Upper lobe of left lung (tissue), 6 donors: ENCODE data around the gene SPSB1. TPM values are rescaled to one million over a fixed set of nuclear protein-coding genes. Genes with fewer than 3 reads are reported as not detected.

Source experiments
- ATAC-seq, 2 donors: fragments of 200-7000 bp; cut with Tn5 transposase; one replicate each; pipeline ENCODE4 v1.9.1; 2022; ENCODE audit warnings: mild to moderate bottlenecking in 2 of 2, moderate library complexity in 2 of 2; ENCODE audit not compliant: low FRiP score in 2 of 2
- DNase-seq, 2 donors: peaks; one replicate each; pipeline ENCODE4 v3.0.0-alpha.2; 2019 to 2020
- H3K27ac ChIP-seq, 4 donors: fragments of 200-600 bp; sonication (generic); one replicate each; pipeline ENCODE4 v1.5.1; 2016 to 2019
- H3K27me3 ChIP-seq, 4 donors: fragments of 200-600 bp; sonication (generic); one replicate each; pipeline ENCODE4 v1.5.1; 2017 to 2019
- H3K36me3 ChIP-seq, 4 donors: fragments of 200-600 bp; sonication (generic); one replicate each; pipeline ENCODE4 v1.5.1; 2016 to 2019
- H3K4me1 ChIP-seq, 4 donors: fragments of 200-600 bp; sonication (generic); one replicate each; pipeline ENCODE4 v1.5.1; 2018 to 2019
- H3K4me3 ChIP-seq, 4 donors: fragments of 200-600 bp; sonication (generic); one replicate each; pipeline ENCODE4 v1.5.1; 2017 to 2019; ENCODE audit warnings: mild to moderate bottlenecking in 2 of 4, moderate library complexity in 1 of 4
- H3K9me3 ChIP-seq, 4 donors: fragments of 200-600 bp; sonication (generic); one replicate each; pipeline ENCODE4 v1.5.1; 2018 to 2019
- EP300 ChIP-seq, 4 donors: sonication (generic); formaldehyde crosslinking; IDR thresholded peaks; one replicate each; pipeline ENCODE4 v1.5.1; 2017; ENCODE audit warnings: antibody characterized with exemption in 4 of 4, control low read depth in 2 of 4
- POLR2A ChIP-seq, 4 donors: fragments of 450-650 bp; IDR thresholded peaks; one replicate each; pipeline ENCODE4 v1.5.1; 2016 to 2017; ENCODE audit warnings: antibody characterized with exemption in 4 of 4, mild to moderate bottlenecking in 2 of 4
- POLR2AphosphoS5 ChIP-seq, 2 donors: sonication (generic); formaldehyde crosslinking; IDR thresholded peaks; one replicate each; pipeline ENCODE4 v1.5.1; 2017; ENCODE audit warnings: antibody characterized with exemption in 2 of 2
- WGBS, 2 donors: methylation state at CpG; one replicate each; pipeline ENCODE4 v1.1.5; 2017 to 2018; 5-methylcytosine and 5-hydroxymethylcytosine counted together
- total RNA-seq, 6 donors: library from RNA; depleted of rRNA in 4 of 6; stranded (reverse); fragments of >200 nt in 4 of 6; gene quantifications; one replicate each; pipeline versions ENCODE4 v1.1.0 to v1.2.1, GENCODE V29; 2016 to 2021
- TF ChIP-seq, protein P1 (sequence below), 6 experiments: fragments of 450-650 bp in 4 of 6; fragments of 200-600 bp in 2 of 6; sonication (generic) in 2 of 6; IDR thresholded peaks; one replicate each; pipeline ENCODE4 v1.5.1; 2016 to 2019; ENCODE audit warnings: antibody characterized with exemption in 6 of 6
- donor health status: DM: no; HTN: no; CAD: no; lungs with moderate emphysema.
- donor health status: DM: no; HTN: yes; CAD: no; lungs with severe emphysema.

Gene SPSB1
- 10 to 100 TPM; 21.0 to 49.1 (median 30.3) TPM for total RNA-seq

- Histone ChIP-seq H3K27me3 (no peaks in the 10 kb centered on the region), H3K27ac (peak within 1 kb of the TSS; percentile 89 to 96 (median 90)), H3K36me3 (no peaks in the 10 kb centered on the region), H3K4me3 (peak within 1 kb of the TSS; percentile 55 to 95 (median 90)), H3K9me3 (peaks cover 7 to 13% (median 13%) of the 10 kb centered on the region in 4 donors), H3K4me1 (peaks cover 33 to 61% (median 44%) of the 10 kb centered on the region in 4 donors)
- TF ChIP-seq POLR2A (IDR thresholded peaks at IDR 0.05) (peak in 3 of 4 donors; percentile 72 to 86 (median 82)), POLR2AphosphoS5 (IDR thresholded peaks at IDR 0.05) (peak; percentile 36 to 75), EP300 (IDR thresholded peaks at IDR 0.05) (no peak)
- TF ChIP-seq, protein P1, sequence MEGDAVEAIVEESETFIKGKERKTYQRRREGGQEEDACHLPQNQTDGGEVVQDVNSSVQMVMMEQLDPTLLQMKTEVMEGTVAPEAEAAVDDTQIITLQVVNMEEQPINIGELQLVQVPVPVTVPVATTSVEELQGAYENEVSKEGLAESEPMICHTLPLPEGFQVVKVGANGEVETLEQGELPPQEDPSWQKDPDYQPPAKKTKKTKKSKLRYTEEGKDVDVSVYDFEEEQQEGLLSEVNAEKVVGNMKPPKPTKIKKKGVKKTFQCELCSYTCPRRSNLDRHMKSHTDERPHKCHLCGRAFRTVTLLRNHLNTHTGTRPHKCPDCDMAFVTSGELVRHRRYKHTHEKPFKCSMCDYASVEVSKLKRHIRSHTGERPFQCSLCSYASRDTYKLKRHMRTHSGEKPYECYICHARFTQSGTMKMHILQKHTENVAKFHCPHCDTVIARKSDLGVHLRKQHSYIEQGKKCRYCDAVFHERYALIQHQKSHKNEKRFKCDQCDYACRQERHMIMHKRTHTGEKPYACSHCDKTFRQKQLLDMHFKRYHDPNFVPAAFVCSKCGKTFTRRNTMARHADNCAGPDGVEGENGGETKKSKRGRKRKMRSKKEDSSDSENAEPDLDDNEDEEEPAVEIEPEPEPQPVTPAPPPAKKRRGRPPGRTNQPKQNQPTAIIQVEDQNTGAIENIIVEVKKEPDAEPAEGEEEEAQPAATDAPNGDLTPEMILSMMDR (IDR thresholded peaks at IDR 0.05), result peak in 2 of 6 experiments; percentile 11 to 22
- 0 to 6% methylated on average over 16 to 44 of the region's 119 CpGs for WGBS, 2 donors
- ATAC-seq, result peak; percentile 75 to 77
- peak; percentile 73 to 94 for DNase-seq
Observed at GRCh38 chr1:9292361-9293240, at the start of gene SPSB1. Gene SPSB1 (plus strand): TSS chr1:9292894. CDS start chr1:9355892, 62,998 bp downstream.

DNA sequence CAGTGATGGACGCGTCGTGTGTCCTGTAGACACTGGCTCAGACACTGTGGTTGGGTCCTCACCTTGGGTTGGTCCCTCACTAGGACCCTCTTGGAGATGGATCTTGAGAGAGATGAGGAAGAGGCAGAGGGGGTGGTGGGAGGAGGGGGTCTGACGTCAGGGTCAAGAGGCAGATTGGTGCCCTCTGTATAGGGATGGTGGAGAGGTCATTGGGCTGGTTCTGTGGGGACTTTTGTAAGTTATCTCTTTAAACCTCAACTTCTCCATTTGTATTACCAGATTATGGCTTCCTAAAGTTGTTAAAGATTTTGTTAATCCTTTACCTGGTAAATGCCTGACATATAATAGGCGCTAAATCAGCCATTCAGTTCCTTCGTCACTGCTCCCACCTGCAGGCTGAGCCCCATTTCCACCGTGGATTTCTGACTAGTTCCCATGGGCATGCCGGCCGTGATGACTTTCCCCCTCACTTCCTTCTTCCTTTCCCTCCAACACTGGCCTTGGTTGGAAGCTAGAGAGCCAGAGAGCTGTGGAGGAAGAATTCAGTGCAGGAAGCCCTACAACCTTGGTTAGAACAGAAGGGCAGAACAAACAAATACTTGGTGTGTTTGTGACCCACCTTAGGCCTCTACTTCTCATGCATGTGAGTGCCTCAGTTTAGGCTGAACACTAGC lies 49.5 kb upstream of the SPSB1 start:
- TF ChIP-seq EP300 (IDR thresholded peaks at IDR 0.05), result no peak
- no peak for TF ChIP-seq POLR2AphosphoS5 (IDR thresholded peaks at IDR 0.05)
- TF ChIP-seq POLR2A (IDR thresholded peaks at IDR 0.05), result no peak
- TF ChIP-seq, protein P1 (IDR thresholded peaks at IDR 0.05), result no peak
- Histone ChIP-seq H3K9me3 (no peaks in the 10 kb centered on the region), H3K27ac (peak overlapping the region; percentile 76 to 89 (median 86)), H3K27me3 (no peaks in the 10 kb centered on the region), H3K4me3 (peak overlapping the region in 1 of 4 donors; percentile 15), H3K4me1 (peaks cover 69 to 88% (median 72%) of the 10 kb centered on the region in 4 donors), H3K36me3 (peaks cover 8 to 29% (median 21%) of the 10 kb centered on the region in 4 donors)
- ATAC-seq (no peak), DNase-seq (no peak)
- WGBS, 2 donors, result 71 to 82% methylated on average over 9 of the region's 9 CpGs

DNA sequence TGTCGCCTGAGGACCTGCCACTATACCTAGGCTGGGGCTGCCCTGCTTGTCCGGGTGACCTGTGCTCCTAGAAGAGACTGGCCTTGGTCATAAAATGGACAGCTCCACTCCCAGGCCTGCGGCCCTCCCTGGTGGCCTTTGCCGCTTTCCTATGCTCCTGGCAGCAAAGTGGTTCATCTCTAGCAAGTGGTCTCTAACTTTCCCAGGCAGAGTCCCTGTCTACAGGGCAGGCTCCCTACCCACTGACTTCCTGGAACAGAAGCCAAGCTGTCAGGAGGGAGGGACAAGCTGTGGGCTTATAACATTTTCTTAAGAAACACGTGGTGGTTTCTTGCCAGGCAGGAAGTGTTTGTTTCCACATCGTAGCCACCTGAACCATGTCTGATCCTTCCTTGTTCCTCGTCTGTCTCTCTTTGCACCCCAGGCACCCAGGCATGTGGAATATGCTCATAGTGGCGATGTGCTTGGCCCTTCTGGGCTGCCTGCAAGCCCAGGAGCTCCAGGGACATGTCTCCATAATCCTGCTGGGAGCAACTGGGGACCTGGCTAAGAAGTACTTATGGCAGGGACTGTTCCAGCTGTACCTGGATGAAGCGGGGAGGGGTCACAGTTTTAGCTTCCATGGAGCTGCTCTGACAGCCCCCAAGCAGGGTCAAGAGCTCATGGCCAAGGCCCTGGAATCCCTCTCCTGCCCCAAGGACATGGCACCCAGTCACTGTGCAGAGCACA lies 48.0 kb upstream of the SPSB1 start:
- peak in 1 of 4 donors; percentile 55 for TF ChIP-seq EP300 (IDR thresholded peaks at IDR 0.05)
- TF ChIP-seq POLR2AphosphoS5 (IDR thresholded peaks at IDR 0.05), result peak; percentile 56 to 64
- TF ChIP-seq, protein P1 (IDR thresholded peaks at IDR 0.05), result no peak
- peak in 1 of 4 donors; percentile 51 for TF ChIP-seq POLR2A (IDR thresholded peaks at IDR 0.05)
- 44 to 52% methylated on average over 7 to 9 of the region's 9 CpGs for WGBS, 2 donors
- ATAC-seq, result peak in 1 of 2 donors; percentile 60
- H3K4me3 ChIP-seq, result no peak overlapping the region
- peaks cover 8 to 33% (median 22%) of the 10 kb centered on the region in 4 donors for H3K36me3 ChIP-seq
- H3K27me3 ChIP-seq, result no peaks in the 10 kb centered on the region
- DNase-seq, result peak in 1 of 2 donors; percentile 84
- H3K27ac ChIP-seq, result peak overlapping the region; percentile 56 to 86 (median 80)
- peaks cover 58 to 85% (median 65%) of the 10 kb centered on the region in 4 donors for H3K4me1 ChIP-seq
- no peaks in the 10 kb centered on the region for H3K9me3 ChIP-seq

DNA sequence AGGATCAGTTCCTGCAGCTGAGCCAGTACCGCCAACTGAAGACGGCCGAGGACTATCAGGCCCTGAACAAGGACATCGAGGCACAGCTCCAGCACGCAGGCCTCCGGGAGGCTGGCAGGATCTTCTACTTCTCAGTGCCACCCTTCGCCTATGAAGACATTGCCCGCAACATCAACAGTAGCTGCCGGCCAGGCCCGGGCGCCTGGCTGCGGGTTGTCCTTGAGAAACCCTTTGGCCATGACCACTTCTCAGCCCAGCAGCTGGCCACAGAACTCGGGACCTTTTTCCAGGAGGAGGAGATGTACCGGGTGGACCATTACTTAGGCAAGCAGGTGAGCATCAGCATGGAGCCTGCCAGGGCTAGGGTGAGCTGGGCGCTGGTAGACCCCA lies 47.5 kb upstream of the SPSB1 start:
- Histone ChIP-seq H3K27me3 (no peaks in the 10 kb centered on the region), H3K4me1 (peaks cover 56 to 85% (median 65%) of the 10 kb centered on the region in 4 donors), H3K9me3 (no peaks in the 10 kb centered on the region), H3K4me3 (no peak overlapping the region), H3K27ac (peak overlapping the region; percentile 56 to 86 (median 80)), H3K36me3 (peaks cover 8 to 33% (median 22%) of the 10 kb centered on the region in 4 donors)
- ATAC-seq (no peak), DNase-seq (peak in 1 of 2 donors; percentile 73)
- TF ChIP-seq POLR2AphosphoS5 (IDR thresholded peaks at IDR 0.05) (no peak), POLR2A (IDR thresholded peaks at IDR 0.05) (no peak), EP300 (IDR thresholded peaks at IDR 0.05) (no peak)
- TF ChIP-seq, protein P1 (IDR thresholded peaks at IDR 0.05), result no peak
- 91 to 95% methylated on average over 9 to 13 of the region's 15 CpGs for WGBS, 2 donors
